Adrenal gland (tissue), 5 donors: ENCODE data around the gene SLC24A5.

Experiments used
- CTCF ChIP-seq, 6 experiments: fragments of 450-650 bp in 4 of 6; fragments of 200-600 bp in 2 of 6; sonication (generic) in 1 of 6; IDR thresholded peaks; 1 replicate in 5 of 6; 2 replicates in 1 of 6; pipeline versions ENCODE4 v1.5.1 to v1.8.0; 2016 to 2021; ENCODE audit warnings: antibody characterized with exemption in 6 of 6, mild to moderate bottlenecking in 2 of 6, moderate library complexity in 1 of 6
- POLR2A ChIP-seq, 2 donors: fragments of 450-650 bp; IDR thresholded peaks; one replicate each; pipeline ENCODE4 v1.6.1; 2017; ENCODE audit warnings: antibody characterized with exemption in 2 of 2, mild to moderate bottlenecking in 2 of 2, moderate library complexity in 1 of 2
- donor health status: DM: no; HTN: no; CAD: no.

GRCh38 chr15:48147358-48147757 lies 26.6 kb downstream of the SLC24A5 start:
- no peak for TF ChIP-seq CTCF (IDR thresholded peaks at IDR 0.05)
- TF ChIP-seq POLR2A (IDR thresholded peaks at IDR 0.05) = no peak
